Measurements from ENCODE around the gene CCDC192.
A peak's percentile ranks its signal among the peaks of the same experiment; 100 is the strongest.
"Not testable (repeated sequence)": the region's sequence is repeated elsewhere in the genome, so short reads cannot be mapped to it uniquely, and the experiment has no call there.

Gene CCDC192

GRCh38 chr5:127847641-127848040, 144.4 kb downstream of the CCDC192 start:
- DNase-seq (ENCODE audit: low spot score): not testable (repeated sequence)

GRCh38 chr5:127848098-127848497, 144.9 kb downstream of the CCDC192 start:
- DNase-seq (ENCODE audit: low spot score): no peak

- DNase-seq (ENCODE audit: low spot score): no peak
Measured at GRCh38 chr5:127849408-127849807, 146.2 kb downstream of the CCDC192 start.

- DNase-seq (ENCODE audit: low spot score): no peak
Measured at GRCh38 chr5:127849891-127850290, 146.7 kb downstream of the CCDC192 start.

GRCh38 chr5:127851964-127852363, 148.8 kb downstream of the CCDC192 start:
- no peak for DNase-seq (ENCODE audit: low spot score)

- DNase-seq (ENCODE audit: low spot score): no peak
Measured at GRCh38 chr5:127854520-127854919, 151.3 kb downstream of the CCDC192 start.

- DNase-seq (ENCODE audit: low spot score): no peak
Measured at GRCh38 chr5:127856292-127856691, 153.1 kb downstream of the CCDC192 start.

GRCh38 chr5:127858116-127858784, 155.1 kb downstream of the CCDC192 start:
- peak; percentile 62 for DNase-seq (ENCODE audit: low spot score)

- no peak for DNase-seq (ENCODE audit: low spot score)
Measured at GRCh38 chr5:127860291-127860690, 157.1 kb downstream of the CCDC192 start.

- no peak for DNase-seq (ENCODE audit: low spot score)
Measured at GRCh38 chr5:127863161-127863560, 160.0 kb downstream of the CCDC192 start.

- no peak for DNase-seq (ENCODE audit: low spot score)
Measured at GRCh38 chr5:127863610-127864395, 160.6 kb downstream of the CCDC192 start.

GRCh38 chr5:127864511-127864910, 161.3 kb downstream of the CCDC192 start:
- no peak for DNase-seq (ENCODE audit: low spot score)

GRCh38 chr5:127865273-127865672, 162.1 kb downstream of the CCDC192 start:
- DNase-seq (ENCODE audit: low spot score): no peak

- DNase-seq (ENCODE audit: low spot score): no peak
Measured at GRCh38 chr5:127867022-127867783, 164.0 kb downstream of the CCDC192 start.

- DNase-seq (ENCODE audit: low spot score): peak; percentile 53
Measured at GRCh38 chr5:127870914-127871313, 167.7 kb downstream of the CCDC192 start.

- no peak for DNase-seq (ENCODE audit: low spot score)
Measured at GRCh38 chr5:127871503-127872153, 168.4 kb downstream of the CCDC192 start.

GRCh38 chr5:127872494-127872893, 169.3 kb downstream of the CCDC192 start:
- DNase-seq (ENCODE audit: low spot score): no peak

GRCh38 chr5:127875235-127876021, 172.2 kb downstream of the CCDC192 start:
- DNase-seq (ENCODE audit: low spot score): peak; percentile 86

GRCh38 chr5:127876384-127876783, 173.2 kb downstream of the CCDC192 start:
- no peak for DNase-seq (ENCODE audit: low spot score)

GRCh38 chr5:127878174-127878750, 175.1 kb downstream of the CCDC192 start:
- DNase-seq (ENCODE audit: low spot score): no peak

GRCh38 chr5:127884416-127884815, 181.2 kb downstream of the CCDC192 start:
- DNase-seq (ENCODE audit: low spot score): no peak
